ENCODE results near the gene CALML5.
"Not testable (repeated sequence)": the region's sequence is repeated elsewhere in the genome, so short reads cannot be mapped to it uniquely, and the experiment has no call there.

CALML5 gene

GRCh38 chr10:5474642-5475041 is 24.7 kb downstream of the CALML5 start:
- not testable (repeated sequence) for H4K20me1 ChIP-seq (ENCODE audit: low read depth, low read length); H3K9me3 ChIP-seq (ENCODE audit: insufficient read depth, low read length); H2AFZ ChIP-seq (ENCODE audit: low read depth, low read length, severe bottlenecking); H3K4me2 ChIP-seq (ENCODE audit: low read depth, low read length, poor library complexity, severe bottlenecking); H3K9me2 ChIP-seq (replicated peaks; ENCODE audit: insufficient read depth, low read length); H3K79me2 ChIP-seq (ENCODE audit: insufficient read depth, low read length); H3K4me3 ChIP-seq (ENCODE audit: insufficient read depth, low read length, poor library complexity, severe bottlenecking); H3F3A ChIP-seq (ENCODE audit: insufficient read depth); H3K9ac ChIP-seq (ENCODE audit: low read length); H3K27ac ChIP-seq (ENCODE audit: low read depth, low read length); H3K27me3 ChIP-seq (ENCODE audit: low read length); H3K36me3 ChIP-seq (ENCODE audit: low read length)

GRCh38 chr10:5470062-5470751 is 29.2 kb downstream of the CALML5 start:
- Histone ChIP-seq H3K4me2 (ENCODE audit: low read depth, low read length, poor library complexity, severe bottlenecking) (no peak overlapping the region), H3K27ac (ENCODE audit: low read depth, low read length) (no peak overlapping the region), H3K9ac (ENCODE audit: low read length) (no peak overlapping the region), H2AFZ (ENCODE audit: low read depth, low read length, severe bottlenecking) (no peak overlapping the region), H3F3A (ENCODE audit: insufficient read depth) (no peaks in the 10 kb centered on the region), H3K79me2 (ENCODE audit: insufficient read depth, low read length) (no peaks in the 10 kb centered on the region), H3K27me3 (ENCODE audit: low read length) (no peaks in the 10 kb centered on the region), H3K9me2 (replicated peaks; ENCODE audit: insufficient read depth, low read length) (no peaks in the 10 kb centered on the region), H3K4me3 (ENCODE audit: insufficient read depth, low read length, poor library complexity, severe bottlenecking) (no peak overlapping the region), H4K20me1 (ENCODE audit: low read depth, low read length) (no peaks in the 10 kb centered on the region), H3K36me3 (ENCODE audit: low read length) (no peaks in the 10 kb centered on the region), H3K9me3 (ENCODE audit: insufficient read depth, low read length) (no peaks in the 10 kb centered on the region)
- TF ChIP-seq, protein P1, sequence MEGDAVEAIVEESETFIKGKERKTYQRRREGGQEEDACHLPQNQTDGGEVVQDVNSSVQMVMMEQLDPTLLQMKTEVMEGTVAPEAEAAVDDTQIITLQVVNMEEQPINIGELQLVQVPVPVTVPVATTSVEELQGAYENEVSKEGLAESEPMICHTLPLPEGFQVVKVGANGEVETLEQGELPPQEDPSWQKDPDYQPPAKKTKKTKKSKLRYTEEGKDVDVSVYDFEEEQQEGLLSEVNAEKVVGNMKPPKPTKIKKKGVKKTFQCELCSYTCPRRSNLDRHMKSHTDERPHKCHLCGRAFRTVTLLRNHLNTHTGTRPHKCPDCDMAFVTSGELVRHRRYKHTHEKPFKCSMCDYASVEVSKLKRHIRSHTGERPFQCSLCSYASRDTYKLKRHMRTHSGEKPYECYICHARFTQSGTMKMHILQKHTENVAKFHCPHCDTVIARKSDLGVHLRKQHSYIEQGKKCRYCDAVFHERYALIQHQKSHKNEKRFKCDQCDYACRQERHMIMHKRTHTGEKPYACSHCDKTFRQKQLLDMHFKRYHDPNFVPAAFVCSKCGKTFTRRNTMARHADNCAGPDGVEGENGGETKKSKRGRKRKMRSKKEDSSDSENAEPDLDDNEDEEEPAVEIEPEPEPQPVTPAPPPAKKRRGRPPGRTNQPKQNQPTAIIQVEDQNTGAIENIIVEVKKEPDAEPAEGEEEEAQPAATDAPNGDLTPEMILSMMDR (IDR thresholded peaks at IDR 0.05; ENCODE audit: insufficient read depth, low read length, poor library complexity, severe bottlenecking): no peak
- no peak for TF ChIP-seq EZH2phosphoT487 (conservative IDR thresholded peaks at IDR 0.05; ENCODE audit: low read length)

DNA sequence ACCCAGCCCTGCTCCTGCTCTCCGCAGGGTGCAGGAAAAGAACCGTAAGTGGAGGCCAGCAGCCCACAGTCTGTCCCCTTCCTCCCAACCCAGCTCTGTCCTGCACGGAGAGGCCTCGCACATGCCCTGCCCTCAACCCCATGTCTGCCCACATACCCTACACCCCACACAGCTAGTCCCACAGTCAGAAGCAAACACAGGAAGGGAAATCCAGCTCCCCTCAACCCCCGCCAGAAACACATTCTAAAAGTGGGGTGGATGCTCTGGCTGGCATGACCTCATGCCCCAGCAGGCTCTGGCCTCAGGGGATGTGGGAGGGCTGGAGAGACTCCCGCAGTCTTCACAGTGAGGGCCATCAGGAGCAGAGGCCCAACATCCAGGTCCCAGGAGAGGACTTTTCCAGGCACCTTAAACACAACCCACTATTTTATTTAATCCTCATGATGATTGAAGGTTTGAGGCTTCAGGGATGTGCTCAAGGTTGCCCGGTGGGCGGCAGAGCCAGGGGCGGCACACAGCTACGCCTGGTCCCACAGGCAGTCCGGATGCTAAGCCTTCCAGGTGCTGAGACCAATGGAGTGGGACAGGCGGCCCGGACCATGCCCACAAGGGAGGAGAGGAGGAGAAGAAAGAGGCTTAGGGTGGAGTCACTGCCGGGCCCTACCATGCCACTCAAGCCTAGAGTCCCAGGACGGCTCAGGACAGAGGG is 29.9 kb downstream of the CALML5 start:
- Histone ChIP-seq H3K4me2 (ENCODE audit: low read depth, low read length, poor library complexity, severe bottlenecking) (no peak overlapping the region), H3K9me2 (replicated peaks; ENCODE audit: insufficient read depth, low read length) (no peaks in the 10 kb centered on the region), H3K79me2 (ENCODE audit: insufficient read depth, low read length) (no peaks in the 10 kb centered on the region), H2AFZ (ENCODE audit: low read depth, low read length, severe bottlenecking) (no peak overlapping the region), H4K20me1 (ENCODE audit: low read depth, low read length) (no peaks in the 10 kb centered on the region), H3K4me3 (ENCODE audit: insufficient read depth, low read length, poor library complexity, severe bottlenecking) (no peak overlapping the region), H3K27ac (ENCODE audit: low read depth, low read length) (no peak overlapping the region), H3K36me3 (ENCODE audit: low read length) (no peaks in the 10 kb centered on the region), H3K9me3 (ENCODE audit: insufficient read depth, low read length) (no peaks in the 10 kb centered on the region), H3F3A (ENCODE audit: insufficient read depth) (no peaks in the 10 kb centered on the region), H3K27me3 (ENCODE audit: low read length) (no peaks in the 10 kb centered on the region), H3K9ac (ENCODE audit: low read length) (no peak overlapping the region)
- no peak for TF ChIP-seq EZH2phosphoT487 (conservative IDR thresholded peaks at IDR 0.05; ENCODE audit: low read length)
- TF ChIP-seq, protein P1 (IDR thresholded peaks at IDR 0.05; ENCODE audit: insufficient read depth, low read length, poor library complexity, severe bottlenecking): no peak
